Measurements from ENCODE around the gene GRAMD4. TPM values are rescaled to one million over a fixed set of nuclear protein-coding genes. Genes with fewer than 3 reads are reported as not detected.
A peak's percentile ranks its signal among the peaks of the same experiment; 100 is the strongest.

Gene GRAMD4
- total and polyA plus RNA-seq, 10 of the 15 experiments (the other 5 are each of a cell fraction or from before 2014, with no cell fraction given) = 0.21 to 45.5 (median 10.6) TPM

GRCh38 chr22:46614025-46614931 is 5.9 kb upstream of the GRAMD4 start (continued):
- no peak for TF ChIP-seq PRDM15 (CRISPR knock-in tag; IDR thresholded peaks at IDR 0.05)
- no peak for TF ChIP-seq IRF5 (IDR thresholded peaks at IDR 0.05; ENCODE audit: borderline replicate concordance)
- TF ChIP-seq CREB1 (IDR thresholded peaks at IDR 0.05; ENCODE audit: low read depth) = 0 out of 2 replicates have a peak, but pooled peaks have one; percentile 8
- TF ChIP-seq ATF7 (IDR thresholded peaks at IDR 0.05; ENCODE audit: low read depth) = peak; percentile 41; the same call in 1 of the 2 replicates
- TF ChIP-seq EED (IDR thresholded peaks at IDR 0.05; ENCODE audit: low read depth) = 0 out of 2 replicates have a peak, but pooled peaks have one; percentile 38
- no peak for TF ChIP-seq TARDBP (IDR thresholded peaks at IDR 0.05; ENCODE audit: borderline replicate concordance)
- no peak for TF ChIP-seq MTA3 (IDR thresholded peaks at IDR 0.05; ENCODE audit: borderline replicate concordance, low read length)
- no peak for TF ChIP-seq CHD4 (IDR thresholded peaks at IDR 0.05)
- no peak; the same call in 1 of the 2 replicates for TF ChIP-seq TCF12 (IDR thresholded peaks at IDR 0.05; ENCODE audit: low read depth, low read length)
- TF ChIP-seq MYB (IDR thresholded peaks at IDR 0.05; ENCODE audit: borderline replicate concordance, low read depth, low read length) = no peak
- no peak for TF ChIP-seq NR2F1 (conservative IDR thresholded peaks at IDR 0.05)
- TF ChIP-seq MTA2 (IDR thresholded peaks at IDR 0.05; ENCODE audit: low read depth) = no peak
- no peak for TF ChIP-seq SMARCA5 (IDR thresholded peaks at IDR 0.05)
- TF ChIP-seq TBL1XR1 (IDR thresholded peaks at IDR 0.05; ENCODE audit: low read depth, low read length) = no peak
- TF ChIP-seq ZNF217 (IDR thresholded peaks at IDR 0.05) = no peak
- peak; percentile 44 for TF ChIP-seq POLR2A (IDR thresholded peaks at IDR 0.05; ENCODE audit: low read depth, low read length)
- no peak for TF ChIP-seq ZSCAN29 (IDR thresholded peaks at IDR 0.05)
- no peak; the same call in 1 of the 2 replicates for TF ChIP-seq MAX (IDR thresholded peaks at IDR 0.05; ENCODE audit: low read depth, low read length)
- peak; percentile 32; the same call in 1 of the 2 replicates for TF ChIP-seq DPF2 (IDR thresholded peaks at IDR 0.05)
- peak; percentile 44 for TF ChIP-seq ZNF687 (IDR thresholded peaks at IDR 0.05)
- TF ChIP-seq ASH2L (IDR thresholded peaks at IDR 0.05; ENCODE audit: borderline replicate concordance, low read depth) = no peak
- no peak for TF ChIP-seq SREBF1 (IDR thresholded peaks at IDR 0.05; ENCODE audit: low read length)
- no peak for TF ChIP-seq NFIC (IDR thresholded peaks at IDR 0.05; ENCODE audit: low read depth, low read length)
- TF ChIP-seq NFXL1 (IDR thresholded peaks at IDR 0.05; ENCODE audit: borderline replicate concordance) = no peak
